ENCODE results near the gene TIFAB.

Gene TIFAB

DNA sequence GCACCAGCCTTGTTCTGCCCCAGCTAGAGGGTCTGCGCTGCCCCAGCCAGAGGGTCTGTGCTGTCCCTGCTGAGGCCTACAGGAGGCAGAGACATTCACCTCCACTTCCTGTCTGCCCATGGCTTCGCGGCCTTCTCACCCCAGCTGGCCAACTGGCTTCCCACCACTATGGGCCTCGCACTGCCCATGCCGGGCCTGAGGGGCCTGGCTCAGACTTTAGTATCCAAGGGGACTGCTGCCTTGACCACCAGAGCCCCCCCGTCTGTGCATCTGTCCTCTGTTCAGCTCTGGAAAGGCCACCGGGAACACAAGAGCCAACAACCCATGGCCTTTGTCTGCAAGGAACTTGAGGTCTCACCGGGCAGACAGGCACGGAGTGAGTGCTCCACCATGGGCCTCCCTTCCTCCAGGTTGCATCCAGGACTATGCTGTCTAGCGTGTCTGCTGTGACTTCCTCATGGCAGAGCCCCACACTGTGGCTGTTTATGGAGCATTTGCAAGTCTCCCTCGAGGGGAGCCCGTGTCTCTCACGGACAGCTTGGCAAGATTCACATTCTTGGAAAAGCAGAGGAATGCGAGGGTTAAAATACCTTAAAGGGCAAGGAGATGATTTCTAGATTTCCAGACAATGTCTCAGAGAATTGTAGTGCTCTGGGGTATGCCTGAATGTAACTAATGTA is 6.7 kb downstream of the TIFAB start:
- H3K23ac ChIP-seq (ENCODE audit: low read length): no peak overlapping the region

GRCh38 chr5:135444881-135445280 is 7.3 kb downstream of the TIFAB start:
- DNase-seq: no peak
- no peak overlapping the region for H3K18ac ChIP-seq (ENCODE audit: low read length)
- no peaks in the 10 kb centered on the region for H3K79me2 ChIP-seq (ENCODE audit: control insufficient read depth, insufficient read depth, low read length, poor library complexity)
- H2BK5ac ChIP-seq (ENCODE audit: low read depth, low read length, poor library complexity): no peak overlapping the region
- no peak overlapping the region for H3K27ac ChIP-seq (ENCODE audit: low read depth, low read length)
- no peaks in the 10 kb centered on the region for H3K9me3 ChIP-seq (ENCODE audit: insufficient read depth, low read depth, low read length)
- H3K36me3 ChIP-seq (ENCODE audit: control insufficient read depth in 1 of 2, insufficient read depth in 2 of 2, low read length in 2 of 2): no peaks in the 10 kb centered on the region
- H3K4me3 ChIP-seq (ENCODE audit: low read depth, low read length): no peak overlapping the region
- H2AFZ ChIP-seq (ENCODE audit: insufficient read depth, low read length, poor library complexity): no peak overlapping the region
- H3K79me1 ChIP-seq (ENCODE audit: low read length): peaks cover 3% of the 10 kb centered on the region
- H4K12ac ChIP-seq (ENCODE audit: low read depth, low read length): no peak overlapping the region
- no peak overlapping the region for H3K14ac ChIP-seq (ENCODE audit: low read length)
- no peak overlapping the region for H2BK12ac ChIP-seq (ENCODE audit: low read length)
- no peak overlapping the region for H3K4me2 ChIP-seq (ENCODE audit: low read length)
- H3K27me3 ChIP-seq (ENCODE audit: insufficient read depth, low read length): no peaks in the 10 kb centered on the region
- no peak overlapping the region for H4K91ac ChIP-seq (ENCODE audit: low read depth, low read length)
- H3K23ac ChIP-seq (ENCODE audit: low read length): no peak overlapping the region
- no peak overlapping the region for H3K4ac ChIP-seq (ENCODE audit: low read depth, low read length)
- H3K4me1 ChIP-seq (ENCODE audit: control insufficient read depth in 1 of 2, insufficient read depth in 2 of 2, low read length in 2 of 2): peaks cover 21 to 30% of the 10 kb centered on the region in 2 experiments
- H3K9ac ChIP-seq (ENCODE audit: low read length): no peak overlapping the region
- no CpG with 5 or more reads among the region's 6 CpGs for WGBS (ENCODE audit: extremely low coverage, insufficient coverage, insufficient read length)
- no peak overlapping the region for H2AK5ac ChIP-seq (ENCODE audit: low read length)
- no peak overlapping the region for H2BK120ac ChIP-seq (ENCODE audit: insufficient read depth, low read length, poor library complexity)
- no peak overlapping the region for H4K8ac ChIP-seq (ENCODE audit: low read depth, low read length)

More for the DNA sequence above, 6.7 kb downstream of the TIFAB start:
- H3K4me3 ChIP-seq (ENCODE audit: low read depth, low read length): no peak overlapping the region
- no peak overlapping the region for H2BK120ac ChIP-seq (ENCODE audit: insufficient read depth, low read length, poor library complexity)
- no peaks in the 10 kb centered on the region for H3K36me3 ChIP-seq (ENCODE audit: control insufficient read depth in 1 of 2, insufficient read depth in 2 of 2, low read length in 2 of 2)
- no peak overlapping the region for H3K9ac ChIP-seq (ENCODE audit: low read length)
- no peak overlapping the region for H3K4me2 ChIP-seq (ENCODE audit: low read length)
- no peak overlapping the region for H3K4ac ChIP-seq (ENCODE audit: low read depth, low read length)
- H4K12ac ChIP-seq (ENCODE audit: low read depth, low read length): no peak overlapping the region
- H3K27ac ChIP-seq (ENCODE audit: low read depth, low read length): peak overlapping the region; percentile 5
- no peak overlapping the region for H4K8ac ChIP-seq (ENCODE audit: low read depth, low read length)
- H3K79me2 ChIP-seq (ENCODE audit: control insufficient read depth, insufficient read depth, low read length, poor library complexity): no peaks in the 10 kb centered on the region
- H3K18ac ChIP-seq (ENCODE audit: low read length): no peak overlapping the region
- H2BK12ac ChIP-seq (ENCODE audit: low read length): no peak overlapping the region
- WGBS (ENCODE audit: extremely low coverage, insufficient coverage, insufficient read length): no CpG with 5 or more reads among the region's 14 CpGs
- peak in 1 of 2 donors; percentile 27 for DNase-seq
- H4K91ac ChIP-seq (ENCODE audit: low read depth, low read length): peak overlapping the region; percentile 62
- H3K79me1 ChIP-seq (ENCODE audit: low read length): peaks cover 3% of the 10 kb centered on the region
- no peak overlapping the region for H2BK5ac ChIP-seq (ENCODE audit: low read depth, low read length, poor library complexity)
- H3K9me3 ChIP-seq (ENCODE audit: insufficient read depth, low read depth, low read length): no peaks in the 10 kb centered on the region
- H2AK5ac ChIP-seq (ENCODE audit: low read length): no peak overlapping the region
- no peaks in the 10 kb centered on the region for H3K27me3 ChIP-seq (ENCODE audit: insufficient read depth, low read length)
- peaks cover 21 to 30% of the 10 kb centered on the region in 2 experiments for H3K4me1 ChIP-seq (ENCODE audit: control insufficient read depth in 1 of 2, insufficient read depth in 2 of 2, low read length in 2 of 2)
- H2AFZ ChIP-seq (ENCODE audit: insufficient read depth, low read length, poor library complexity): no peak overlapping the region
- H3K14ac ChIP-seq (ENCODE audit: low read length): no peak overlapping the region

GRCh38 chr5:135444360-135444759 is 7.8 kb downstream of the TIFAB start:
- Histone ChIP-seq H3K79me2 (ENCODE audit: control insufficient read depth, insufficient read depth, low read length, poor library complexity) (no peaks in the 10 kb centered on the region), H2BK120ac (ENCODE audit: insufficient read depth, low read length, poor library complexity) (no peak overlapping the region), H3K9me3 (ENCODE audit: insufficient read depth, low read depth, low read length) (no peaks in the 10 kb centered on the region), H4K8ac (ENCODE audit: low read depth, low read length) (no peak overlapping the region), H3K14ac (ENCODE audit: low read length) (no peak overlapping the region), H4K91ac (ENCODE audit: low read depth, low read length) (no peak overlapping the region), H3K4ac (ENCODE audit: low read depth, low read length) (no peak overlapping the region), H3K4me3 (ENCODE audit: low read depth, low read length) (peak overlapping the region; percentile 1), H3K27me3 (ENCODE audit: insufficient read depth, low read length) (no peaks in the 10 kb centered on the region), H3K27ac (ENCODE audit: low read depth, low read length) (no peak overlapping the region), H3K36me3 (ENCODE audit: control insufficient read depth in 1 of 2, insufficient read depth in 2 of 2, low read length in 2 of 2) (no peaks in the 10 kb centered on the region), H3K9ac (ENCODE audit: low read length) (no peak overlapping the region), H2AFZ (ENCODE audit: insufficient read depth, low read length, poor library complexity) (no peak overlapping the region), H2BK12ac (ENCODE audit: low read length) (no peak overlapping the region), H3K18ac (ENCODE audit: low read length) (no peak overlapping the region), H3K23ac (ENCODE audit: low read length) (no peak overlapping the region), H3K4me2 (ENCODE audit: low read length) (no peak overlapping the region), H2AK5ac (ENCODE audit: low read length) (no peak overlapping the region), H4K12ac (ENCODE audit: low read depth, low read length) (no peak overlapping the region), H2BK5ac (ENCODE audit: low read depth, low read length, poor library complexity) (no peak overlapping the region), H3K79me1 (ENCODE audit: low read length) (peaks cover 3% of the 10 kb centered on the region), H3K4me1 (ENCODE audit: control insufficient read depth in 1 of 2, insufficient read depth in 2 of 2, low read length in 2 of 2) (peaks cover 21 to 30% of the 10 kb centered on the region in 2 experiments)
- no peak for DNase-seq
- WGBS (ENCODE audit: extremely low coverage, insufficient coverage, insufficient read length): no CpG with 5 or more reads among the region's 13 CpGs

DNA sequence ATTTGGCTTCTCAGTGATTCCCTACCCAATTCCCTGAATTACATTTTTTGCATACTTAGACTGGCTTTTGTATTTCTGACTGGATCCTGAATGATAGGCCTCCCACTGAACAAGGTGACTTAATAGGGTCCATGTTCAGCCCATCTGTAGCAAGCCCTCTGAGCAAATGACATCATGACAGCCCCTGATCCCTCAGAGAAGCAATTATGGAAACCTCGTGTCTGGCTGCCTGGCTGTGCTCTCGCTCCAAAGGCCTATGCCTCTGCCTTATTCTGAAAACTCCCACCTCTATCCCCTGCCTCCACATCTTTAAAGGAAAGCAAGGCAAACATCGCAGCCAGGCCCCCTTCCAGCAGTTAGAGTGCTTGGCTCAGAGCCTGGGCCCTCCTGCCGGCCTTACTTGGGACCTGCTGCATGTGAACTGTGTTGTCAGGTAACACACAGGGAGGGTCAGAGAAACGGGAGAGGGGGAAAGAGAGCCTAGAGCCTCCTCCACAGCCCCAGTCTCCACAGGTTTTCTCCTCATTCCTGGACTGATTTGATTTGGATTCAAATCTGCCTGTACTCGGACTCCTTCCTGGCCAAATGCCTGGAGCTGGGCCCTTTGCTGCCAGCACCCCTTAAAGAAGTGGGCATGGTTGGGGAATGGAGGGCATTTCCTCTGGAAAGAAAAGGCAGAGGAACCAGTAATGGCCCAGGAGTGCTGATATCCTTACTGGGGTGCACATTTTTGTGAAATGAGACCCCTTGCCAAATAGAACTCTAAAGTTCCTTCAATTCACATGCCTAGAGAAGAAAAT is 8.8 kb downstream of the TIFAB start:
- DNase-seq: no peak

More for the DNA sequence above, 8.8 kb downstream of the TIFAB start:
- H2AK5ac ChIP-seq (ENCODE audit: low read length): no peak overlapping the region
- H2BK120ac ChIP-seq (ENCODE audit: insufficient read depth, low read length, poor library complexity): no peak overlapping the region
- H3K23ac ChIP-seq (ENCODE audit: low read length): no peak overlapping the region
- no peak overlapping the region for H4K8ac ChIP-seq (ENCODE audit: low read depth, low read length)
- no peak overlapping the region for H3K9ac ChIP-seq (ENCODE audit: low read length)
- no peaks in the 10 kb centered on the region for H3K9me3 ChIP-seq (ENCODE audit: insufficient read depth, low read depth, low read length)
- H3K4ac ChIP-seq (ENCODE audit: low read depth, low read length): no peak overlapping the region
- no peak overlapping the region for H3K27ac ChIP-seq (ENCODE audit: low read depth, low read length)
- no peaks in the 10 kb centered on the region for H3K79me2 ChIP-seq (ENCODE audit: control insufficient read depth, insufficient read depth, low read length, poor library complexity)
- no peak overlapping the region for H4K12ac ChIP-seq (ENCODE audit: low read depth, low read length)
- no peak overlapping the region for H4K91ac ChIP-seq (ENCODE audit: low read depth, low read length)
- H3K4me2 ChIP-seq (ENCODE audit: low read length): no peak overlapping the region
- H3K4me3 ChIP-seq (ENCODE audit: low read depth, low read length): no peak overlapping the region
- H3K79me1 ChIP-seq (ENCODE audit: low read length): peaks cover 3% of the 10 kb centered on the region
- no peak overlapping the region for H2BK5ac ChIP-seq (ENCODE audit: low read depth, low read length, poor library complexity)
- WGBS (ENCODE audit: extremely low coverage, insufficient coverage, insufficient read length): no CpG with 5 or more reads among the region's 6 CpGs
- peaks cover 22 to 28% of the 10 kb centered on the region in 2 experiments for H3K4me1 ChIP-seq (ENCODE audit: control insufficient read depth in 1 of 2, insufficient read depth in 2 of 2, low read length in 2 of 2)
- H3K36me3 ChIP-seq (ENCODE audit: control insufficient read depth in 1 of 2, insufficient read depth in 2 of 2, low read length in 2 of 2): no peaks in the 10 kb centered on the region
- no peaks in the 10 kb centered on the region for H3K27me3 ChIP-seq (ENCODE audit: insufficient read depth, low read length)
- peak overlapping the region; percentile 12 for H2AFZ ChIP-seq (ENCODE audit: insufficient read depth, low read length, poor library complexity)
- H2BK12ac ChIP-seq (ENCODE audit: low read length): no peak overlapping the region
- peak overlapping the region; percentile 22 for H3K14ac ChIP-seq (ENCODE audit: low read length)
- no peak overlapping the region for H3K18ac ChIP-seq (ENCODE audit: low read length)
